Measurements from ENCODE around the gene PRR5.

- TF ChIP-seq, protein P1, sequence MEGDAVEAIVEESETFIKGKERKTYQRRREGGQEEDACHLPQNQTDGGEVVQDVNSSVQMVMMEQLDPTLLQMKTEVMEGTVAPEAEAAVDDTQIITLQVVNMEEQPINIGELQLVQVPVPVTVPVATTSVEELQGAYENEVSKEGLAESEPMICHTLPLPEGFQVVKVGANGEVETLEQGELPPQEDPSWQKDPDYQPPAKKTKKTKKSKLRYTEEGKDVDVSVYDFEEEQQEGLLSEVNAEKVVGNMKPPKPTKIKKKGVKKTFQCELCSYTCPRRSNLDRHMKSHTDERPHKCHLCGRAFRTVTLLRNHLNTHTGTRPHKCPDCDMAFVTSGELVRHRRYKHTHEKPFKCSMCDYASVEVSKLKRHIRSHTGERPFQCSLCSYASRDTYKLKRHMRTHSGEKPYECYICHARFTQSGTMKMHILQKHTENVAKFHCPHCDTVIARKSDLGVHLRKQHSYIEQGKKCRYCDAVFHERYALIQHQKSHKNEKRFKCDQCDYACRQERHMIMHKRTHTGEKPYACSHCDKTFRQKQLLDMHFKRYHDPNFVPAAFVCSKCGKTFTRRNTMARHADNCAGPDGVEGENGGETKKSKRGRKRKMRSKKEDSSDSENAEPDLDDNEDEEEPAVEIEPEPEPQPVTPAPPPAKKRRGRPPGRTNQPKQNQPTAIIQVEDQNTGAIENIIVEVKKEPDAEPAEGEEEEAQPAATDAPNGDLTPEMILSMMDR (CRISPR knock-in tag; IDR thresholded peaks at IDR 0.05): no peak
- TF ChIP-seq HBP1 (CRISPR knock-in tag; IDR thresholded peaks at IDR 0.05; ENCODE audit: low read depth) (no peak), ZNF20 (CRISPR knock-in tag; IDR thresholded peaks at IDR 0.05) (no peak), POLR2A (IDR thresholded peaks at IDR 0.05; ENCODE audit: insufficient read depth in 1 of 2, low read depth in 2 of 2, low read length in 2 of 2) (no peak), ZFP36 (IDR thresholded peaks at IDR 0.05; ENCODE audit: borderline replicate concordance, low read depth, low read length, partially characterized antibody) (no peak), E2F1 (CRISPR knock-in tag; IDR thresholded peaks at IDR 0.05) (no peak)
- TF ChIP-seq, protein P2, sequence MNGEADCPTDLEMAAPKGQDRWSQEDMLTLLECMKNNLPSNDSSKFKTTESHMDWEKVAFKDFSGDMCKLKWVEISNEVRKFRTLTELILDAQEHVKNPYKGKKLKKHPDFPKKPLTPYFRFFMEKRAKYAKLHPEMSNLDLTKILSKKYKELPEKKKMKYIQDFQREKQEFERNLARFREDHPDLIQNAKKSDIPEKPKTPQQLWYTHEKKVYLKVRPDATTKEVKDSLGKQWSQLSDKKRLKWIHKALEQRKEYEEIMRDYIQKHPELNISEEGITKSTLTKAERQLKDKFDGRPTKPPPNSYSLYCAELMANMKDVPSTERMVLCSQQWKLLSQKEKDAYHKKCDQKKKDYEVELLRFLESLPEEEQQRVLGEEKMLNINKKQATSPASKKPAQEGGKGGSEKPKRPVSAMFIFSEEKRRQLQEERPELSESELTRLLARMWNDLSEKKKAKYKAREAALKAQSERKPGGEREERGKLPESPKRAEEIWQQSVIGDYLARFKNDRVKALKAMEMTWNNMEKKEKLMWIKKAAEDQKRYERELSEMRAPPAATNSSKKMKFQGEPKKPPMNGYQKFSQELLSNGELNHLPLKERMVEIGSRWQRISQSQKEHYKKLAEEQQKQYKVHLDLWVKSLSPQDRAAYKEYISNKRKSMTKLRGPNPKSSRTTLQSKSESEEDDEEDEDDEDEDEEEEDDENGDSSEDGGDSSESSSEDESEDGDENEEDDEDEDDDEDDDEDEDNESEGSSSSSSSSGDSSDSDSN (CRISPR knock-in tag; IDR thresholded peaks at IDR 0.05): no peak
Observed at GRCh38 chr22:44755956-44756361, 54.0 kb downstream of the PRR5 start.
